ENCODE measurements around the gene ULBP3. TPM values are rescaled to one million over a fixed set of nuclear protein-coding genes. Genes with fewer than 3 reads are reported as not detected.

The ULBP3 gene
- total RNA-seq, 1 donor, result 11.2 TPM

- Histone ChIP-seq H3K27ac (ENCODE audit: low read depth, low read length) (no peak overlapping the region), H4K20me1 (ENCODE audit: insufficient read depth, low read length) (no peaks in the 10 kb centered on the region), H3K9me3 (ENCODE audit: low read depth, low read length) (no peaks in the 10 kb centered on the region), H3K36me3 (ENCODE audit: insufficient read depth, low read length) (no peaks in the 10 kb centered on the region), H3K4me3 (ENCODE audit: insufficient read depth, low read length) (no peak overlapping the region), H3K79me2 (ENCODE audit: insufficient read depth, low read length) (no peaks in the 10 kb centered on the region), H3K4me2 (ENCODE audit: insufficient read depth, low read length) (no peak overlapping the region), H2AFZ (ENCODE audit: low read length) (no peak overlapping the region), H3K4me1 (ENCODE audit: insufficient read depth, low read length) (no peaks in the 10 kb centered on the region), H3K27me3 (ENCODE audit: insufficient read depth, low read length) (peaks cover 28% of the 10 kb centered on the region)
- TF ChIP-seq, protein P1, sequence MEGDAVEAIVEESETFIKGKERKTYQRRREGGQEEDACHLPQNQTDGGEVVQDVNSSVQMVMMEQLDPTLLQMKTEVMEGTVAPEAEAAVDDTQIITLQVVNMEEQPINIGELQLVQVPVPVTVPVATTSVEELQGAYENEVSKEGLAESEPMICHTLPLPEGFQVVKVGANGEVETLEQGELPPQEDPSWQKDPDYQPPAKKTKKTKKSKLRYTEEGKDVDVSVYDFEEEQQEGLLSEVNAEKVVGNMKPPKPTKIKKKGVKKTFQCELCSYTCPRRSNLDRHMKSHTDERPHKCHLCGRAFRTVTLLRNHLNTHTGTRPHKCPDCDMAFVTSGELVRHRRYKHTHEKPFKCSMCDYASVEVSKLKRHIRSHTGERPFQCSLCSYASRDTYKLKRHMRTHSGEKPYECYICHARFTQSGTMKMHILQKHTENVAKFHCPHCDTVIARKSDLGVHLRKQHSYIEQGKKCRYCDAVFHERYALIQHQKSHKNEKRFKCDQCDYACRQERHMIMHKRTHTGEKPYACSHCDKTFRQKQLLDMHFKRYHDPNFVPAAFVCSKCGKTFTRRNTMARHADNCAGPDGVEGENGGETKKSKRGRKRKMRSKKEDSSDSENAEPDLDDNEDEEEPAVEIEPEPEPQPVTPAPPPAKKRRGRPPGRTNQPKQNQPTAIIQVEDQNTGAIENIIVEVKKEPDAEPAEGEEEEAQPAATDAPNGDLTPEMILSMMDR (IDR thresholded peaks at IDR 0.05; ENCODE audit: extremely low read depth, low read depth, low read length), result no peak
- DNase-seq (ENCODE audit: insufficient read length, low spot score, missing footprints), result no peak
Measured at GRCh38 chr6:150046943-150047342, 22.0 kb downstream of the ULBP3 start.

DNA sequence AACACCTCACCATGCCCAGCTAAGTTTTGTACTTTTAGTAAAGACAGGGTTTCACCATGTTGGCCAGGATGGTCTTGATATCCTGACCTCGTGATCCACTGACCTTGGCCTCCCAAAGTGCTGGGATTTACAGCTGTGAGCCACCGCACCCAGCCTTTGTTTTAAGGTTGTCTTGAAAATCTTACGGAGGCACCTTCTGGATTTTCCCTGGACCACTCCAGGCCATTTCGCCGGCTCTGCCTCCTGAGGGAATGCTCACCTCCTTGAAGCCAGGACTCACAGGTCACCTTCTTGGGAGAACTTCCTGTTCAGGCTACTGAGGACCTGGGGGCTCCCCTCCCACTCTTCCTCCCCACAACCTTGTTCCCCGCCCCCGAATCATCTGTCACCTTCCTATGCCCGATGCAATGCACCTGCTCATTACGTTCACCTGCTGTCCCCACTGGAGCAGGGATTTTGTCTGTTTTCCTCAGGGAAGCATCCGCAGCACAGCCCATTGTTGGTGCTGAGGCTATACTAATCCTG, 24.2 kb downstream of the ULBP3 start:
- no peaks in the 10 kb centered on the region for H3K9me3 ChIP-seq (ENCODE audit: low read depth, low read length)
- H3K27me3 ChIP-seq (ENCODE audit: insufficient read depth, low read length), result peaks cover 44% of the 10 kb centered on the region
- no peaks in the 10 kb centered on the region for H4K20me1 ChIP-seq (ENCODE audit: insufficient read depth, low read length)
- no peaks in the 10 kb centered on the region for H3K36me3 ChIP-seq (ENCODE audit: insufficient read depth, low read length)
- H3K27ac ChIP-seq (ENCODE audit: low read depth, low read length), result no peak overlapping the region
- DNase-seq (ENCODE audit: insufficient read length, low spot score, missing footprints), result no peak
- no peaks in the 10 kb centered on the region for H3K79me2 ChIP-seq (ENCODE audit: insufficient read depth, low read length)
- H3K4me2 ChIP-seq (ENCODE audit: insufficient read depth, low read length), result no peak overlapping the region
- TF ChIP-seq, protein P1 (IDR thresholded peaks at IDR 0.05; ENCODE audit: extremely low read depth, low read depth, low read length), result no peak
- no peak overlapping the region for H3K4me3 ChIP-seq (ENCODE audit: insufficient read depth, low read length)
- no peak overlapping the region for H2AFZ ChIP-seq (ENCODE audit: low read length)
- no peaks in the 10 kb centered on the region for H3K4me1 ChIP-seq (ENCODE audit: insufficient read depth, low read length)

DNA sequence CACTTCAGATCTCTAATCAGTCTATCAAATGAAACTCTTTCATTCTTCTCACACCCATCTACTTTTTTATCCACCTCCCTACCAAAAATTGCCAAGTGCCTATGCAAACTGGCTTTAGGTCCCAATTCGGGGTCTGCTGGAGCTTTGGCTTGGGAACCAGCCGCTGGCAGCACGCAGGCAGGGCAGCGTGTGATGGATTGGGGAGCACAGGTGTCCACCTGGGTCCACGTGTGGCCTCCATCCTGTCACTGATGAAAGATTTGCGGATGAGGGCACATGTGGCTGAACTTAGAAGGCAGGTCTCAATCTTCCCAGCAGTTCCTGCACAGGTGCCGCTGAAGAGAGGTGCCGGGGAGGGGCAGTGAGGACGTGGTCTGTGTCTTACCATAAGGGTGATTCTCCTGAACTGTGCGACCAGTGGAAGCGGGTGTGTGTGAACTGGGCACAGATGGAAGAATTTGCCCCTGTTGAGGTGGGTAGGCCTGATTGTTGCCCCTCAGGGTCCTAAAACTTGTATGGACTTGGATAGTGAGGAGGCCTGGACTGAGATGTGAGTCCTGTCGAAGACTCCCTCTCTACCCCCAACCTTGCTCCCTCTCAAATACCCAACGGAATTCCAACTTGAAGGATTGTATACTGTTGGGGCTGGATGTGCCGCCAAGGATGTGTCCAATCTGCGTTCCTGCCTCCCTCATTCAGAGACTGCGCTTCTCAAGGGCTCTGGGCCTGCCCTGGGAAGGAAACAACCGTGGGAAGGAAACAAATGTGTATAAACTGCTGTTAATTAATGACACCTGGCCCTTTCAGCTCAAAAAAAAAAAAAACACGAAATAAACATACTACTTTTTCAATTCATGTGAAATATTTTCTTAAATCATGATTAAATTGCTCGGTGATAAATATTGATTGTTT, 25.2 kb downstream of the ULBP3 start:
- Histone ChIP-seq H3K27me3 (ENCODE audit: insufficient read depth, low read length) (peaks cover 53% of the 10 kb centered on the region), H2AFZ (ENCODE audit: low read length) (no peak overlapping the region), H4K20me1 (ENCODE audit: insufficient read depth, low read length) (no peaks in the 10 kb centered on the region), H3K4me3 (ENCODE audit: insufficient read depth, low read length) (no peak overlapping the region), H3K4me1 (ENCODE audit: insufficient read depth, low read length) (no peaks in the 10 kb centered on the region), H3K9me3 (ENCODE audit: low read depth, low read length) (no peaks in the 10 kb centered on the region), H3K27ac (ENCODE audit: low read depth, low read length) (no peak overlapping the region), H3K4me2 (ENCODE audit: insufficient read depth, low read length) (no peak overlapping the region), H3K36me3 (ENCODE audit: insufficient read depth, low read length) (no peaks in the 10 kb centered on the region), H3K79me2 (ENCODE audit: insufficient read depth, low read length) (no peaks in the 10 kb centered on the region)
- no peak for DNase-seq (ENCODE audit: insufficient read length, low spot score, missing footprints)
- TF ChIP-seq, protein P1 (IDR thresholded peaks at IDR 0.05; ENCODE audit: extremely low read depth, low read depth, low read length), result no peak

GRCh38 chr6:150043096-150043495, 25.8 kb downstream of the ULBP3 start:
- no peaks in the 10 kb centered on the region for H4K20me1 ChIP-seq (ENCODE audit: insufficient read depth, low read length)
- peaks cover 60% of the 10 kb centered on the region for H3K27me3 ChIP-seq (ENCODE audit: insufficient read depth, low read length)

More at GRCh38 chr6:150043096-150043495, 25.8 kb downstream of the ULBP3 start:
- TF ChIP-seq, protein P1 (IDR thresholded peaks at IDR 0.05; ENCODE audit: extremely low read depth, low read depth, low read length), result no peak
- H3K4me1 ChIP-seq (ENCODE audit: insufficient read depth, low read length), result no peaks in the 10 kb centered on the region
- no peaks in the 10 kb centered on the region for H3K36me3 ChIP-seq (ENCODE audit: insufficient read depth, low read length)
- no peak overlapping the region for H3K27ac ChIP-seq (ENCODE audit: low read depth, low read length)
- no peaks in the 10 kb centered on the region for H3K9me3 ChIP-seq (ENCODE audit: low read depth, low read length)
- H3K79me2 ChIP-seq (ENCODE audit: insufficient read depth, low read length), result no peaks in the 10 kb centered on the region
- H3K4me2 ChIP-seq (ENCODE audit: insufficient read depth, low read length), result no peak overlapping the region
- H3K4me3 ChIP-seq (ENCODE audit: insufficient read depth, low read length), result no peak overlapping the region
- H2AFZ ChIP-seq (ENCODE audit: low read length), result no peak overlapping the region
- DNase-seq (ENCODE audit: insufficient read length, low spot score, missing footprints), result no peak
